OCI-LY7 (cell line): ENCODE data around the gene TJP2. TPM values are rescaled to one million over a fixed set of nuclear protein-coding genes. Genes with fewer than 3 reads are reported as not detected.

Experiments
- Bru-seq: library from RNA; stranded (reverse); fragments of 400-500 nt; gene quantifications from one replicate; lab custom pipeline; 2021; lab: Mats Ljungman, UMichigan
- BruChase-seq, 2 experiments: library from RNA; stranded (reverse); fragments of 400-500 nt; gene quantifications; one replicate each; lab custom pipeline; 2021; lab: Mats Ljungman, UMichigan
- BruUV-seq: library from RNA; stranded (reverse); fragments of 400-500 nt; replicated peaks from 2 replicates; lab custom pipeline; 2021; lab: Mats Ljungman, UMichigan
- CTCF ChIA-PET: fragments of 300-600 bp; sonication (Branson Sonifier 250); formaldehyde crosslinking; loops from one replicate; lab custom pipeline; 2022; ENCODE audit warnings: antibody characterized with exemption; ENCODE audit not compliant: unreplicated experiment; lab: Charles Lee
- POLR2A ChIA-PET: fragments of 300-600 bp; sonication (Branson Sonifier 250); formaldehyde crosslinking; loops from one replicate; lab custom pipeline; 2022; ENCODE audit warnings: antibody characterized with exemption; lab: Charles Lee
- DNase-seq: peaks from one replicate; pipeline ENCODE4 v3.0.0-alpha.2; 2015; ENCODE audit warnings: low spot score
- H2AFZ ChIP-seq: fragments of 200-600 bp; sonication (generic), shearing (Covaris generic); 2 replicates; pipeline ENCODE4 v1.6.1; 2014; ENCODE audit warnings: mild to moderate bottlenecking, antibody characterized with exemption, low read length, moderate library complexity
- H3K27ac ChIP-seq: fragments of 200-600 bp; sonication (generic); 2 replicates; pipeline ENCODE4 v1.5.1; 2014; ENCODE audit warnings: mixed run types, low read depth, mild to moderate bottlenecking, moderate library complexity, low read length, inconsistent platforms; ENCODE audit not compliant: poor library complexity, severe bottlenecking
- H3K36me3 ChIP-seq: fragments of 200-600 bp; sonication (generic); 2 replicates; pipeline ENCODE4 v1.6.1; 2014; ENCODE audit warnings: mild to moderate bottlenecking, antibody characterized with exemption, low read length, moderate library complexity, mixed read lengths; ENCODE audit not compliant: insufficient read depth
- H3K4me1 ChIP-seq: fragments of 200-600 bp; sonication (generic); 2 replicates; pipeline ENCODE4 v1.5.1; 2014; ENCODE audit warnings: mild to moderate bottlenecking, low read length; ENCODE audit not compliant: insufficient read depth, poor library complexity, severe bottlenecking
- H3K4me2 ChIP-seq: fragments of 200-600 bp; sonication (generic); 2 replicates; pipeline ENCODE4 v1.6.1; 2014; ENCODE audit warnings: mild to moderate bottlenecking, low read length
- H3K4me3 ChIP-seq: fragments of 200-600 bp; sonication (generic); 2 replicates; pipeline ENCODE4 v1.5.1; 2014; ENCODE audit warnings: mild to moderate bottlenecking, low read depth, low read length; ENCODE audit not compliant: poor library complexity, severe bottlenecking
- H3K79me2 ChIP-seq: fragments of 200-600 bp; sonication (generic); 2 replicates; pipeline ENCODE4 v1.6.1; 2016; ENCODE audit warnings: low read depth, mild to moderate bottlenecking, low read length, moderate library complexity, mixed read lengths; ENCODE audit not compliant: insufficient read depth
- H3K9me2 ChIP-seq: fragments of 200-600 bp; sonication (generic); 2 replicates; pipeline ENCODE4 v1.6.1; 2016; ENCODE audit warnings: mild to moderate bottlenecking, low read length, mixed read lengths; ENCODE audit not compliant: insufficient read depth
- H3K9me3 ChIP-seq: fragments of 200-600 bp; sonication (generic); 2 replicates; pipeline ENCODE4 v1.6.1; 2014; ENCODE audit warnings: mild to moderate bottlenecking, mixed run types, low read length, mixed read lengths
- H4K20me1 ChIP-seq: fragments of 200-600 bp; sonication (generic); 2 replicates; pipeline ENCODE4 v1.6.1; 2014; ENCODE audit warnings: mild to moderate bottlenecking, antibody characterized with exemption, low read length, moderate library complexity, mixed read lengths; ENCODE audit not compliant: insufficient read depth
- EZH2phosphoT487 ChIP-seq: fragments of 200-600 bp; sonication (generic); IDR thresholded peaks from 2 replicates; pipeline ENCODE4 v1.6.1; 2018; ENCODE audit warnings: low read depth, borderline replicate concordance, mild to moderate bottlenecking, mixed run types, antibody characterized with exemption, low read length, moderate library complexity, mixed read lengths
- intact Hi-C: fragments of 100-400 bp; cut with micrococcal nuclease; formaldehyde crosslinking; loops from one replicate; pipeline ENCODE4 v1.10.0; 2022; ENCODE audit not compliant: unreplicated experiment
- long read RNA-seq: library from polyadenylated mRNA; stranded (forward); transcript quantifications from one replicate; pipeline ENCODE4 v2.0.0, GENCODE V29; 2022
- total RNA-seq, 2 experiments: library from RNA; depleted of rRNA in 1 of 2; stranded (reverse); fragments of >200 nt in 1 of 2; shearing (Covaris generic) in 1 of 2; gene quantifications; 2 replicates each; pipeline ENCODE4 v1.2.3, GENCODE V29; 2014 to 2022
- TF ChIP-seq, protein P1 (sequence below): fragments of 200-600 bp; sonication (generic); conservative IDR thresholded peaks from 2 replicates; pipeline ENCODE4 v1.5.1; 2014; ENCODE audit warnings: mild to moderate bottlenecking, antibody characterized with exemption, low read length, moderate library complexity, mixed read lengths

Gene TJP2
- total RNA-seq (2014; rRNA removed; shearing (Covaris generic)) (15.1 and 16.2 TPM in 2 replicates), total RNA-seq (2022) (18.0 and 24.5 TPM in 2 replicates), Bru-seq, nascent RNA (percentile 39 among the genes with signal in this experiment), BruChase-seq, experiment 1, labeled RNA remaining after a 6-hour chase (percentile 31 among the genes with signal in this experiment), BruChase-seq, experiment 2, labeled RNA remaining after a 2-hour chase (percentile 34 among the genes with signal in this experiment)
- long read RNA-seq, full-length matches to known transcripts, result 8 of 36 reads
- long read RNA-seq, partial matches to known transcripts, result 9 of 36 reads
- long read RNA-seq, other reads (novel, unspliced or antisense), result 19 of 36 reads

DNA sequence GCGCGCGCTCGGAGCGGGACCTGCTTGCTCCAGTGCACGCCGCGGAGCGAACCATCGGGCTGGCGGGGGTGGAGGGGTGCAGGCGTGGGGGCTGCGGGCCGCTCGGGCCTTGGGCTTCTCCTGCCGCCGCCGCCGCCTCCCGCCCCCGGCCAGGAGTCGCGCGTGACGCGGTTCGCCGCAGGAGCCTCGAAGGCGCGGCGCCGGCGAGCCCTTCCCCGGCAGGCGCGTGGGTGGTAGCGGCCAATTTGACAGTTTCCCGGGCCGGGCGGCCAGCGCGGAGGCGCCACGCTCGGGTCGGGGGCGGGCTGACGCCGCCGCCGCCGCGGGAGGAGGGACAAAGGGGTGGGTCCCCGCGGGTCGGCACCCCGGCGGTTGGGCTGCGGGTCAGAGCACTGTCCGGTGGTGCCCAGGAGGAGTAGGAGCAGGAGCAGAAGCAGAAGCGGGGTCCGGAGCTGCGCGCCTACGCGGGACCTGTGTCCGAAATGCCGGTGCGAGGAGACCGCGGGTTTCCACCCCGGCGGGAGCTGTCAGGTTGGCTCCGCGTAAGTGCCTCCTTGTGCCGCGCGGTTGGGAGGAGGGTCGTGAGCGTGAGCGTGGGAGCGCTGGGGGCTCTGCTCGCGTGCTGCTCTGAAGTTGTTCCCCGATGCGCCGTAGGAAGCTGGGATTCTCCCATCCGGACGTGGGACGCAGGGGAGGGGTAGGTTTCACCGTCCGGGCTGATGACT is at the start of gene TJP2:
Gene TJP2, plus strand, starts transcription at position 387 of the 725 bp plus-strand sequence. Its CDS starts 96 bp downstream, at position 483.
- Histone ChIP-seq H3K4me3 (peak within 1 kb of the TSS; percentile 72), H3K79me2 (no peaks in the 10 kb centered on the region), H3K4me2 (peak within 1 kb of the TSS; percentile 76), H3K4me1 (peaks cover 24% of the 10 kb centered on the region), H3K36me3 (no peaks in the 10 kb centered on the region), H4K20me1 (no peaks in the 10 kb centered on the region), H3K9me3 (no peaks in the 10 kb centered on the region), H2AFZ (peak within 1 kb of the TSS; percentile 46), H3K9me2 (no peaks in the 10 kb centered on the region), H3K27ac (no peak within 1 kb of the TSS)
- BruUV-seq, result no TSS peak
- DNase-seq, result peak; percentile 64
- intact Hi-C loops, result loop anchor here (5.0 kb wide), 1 partner anchor 52 kb away; no protein-coding TSS in a partner anchor
- POLR2A ChIA-PET, result no interaction called here
- TF ChIP-seq, protein P1, sequence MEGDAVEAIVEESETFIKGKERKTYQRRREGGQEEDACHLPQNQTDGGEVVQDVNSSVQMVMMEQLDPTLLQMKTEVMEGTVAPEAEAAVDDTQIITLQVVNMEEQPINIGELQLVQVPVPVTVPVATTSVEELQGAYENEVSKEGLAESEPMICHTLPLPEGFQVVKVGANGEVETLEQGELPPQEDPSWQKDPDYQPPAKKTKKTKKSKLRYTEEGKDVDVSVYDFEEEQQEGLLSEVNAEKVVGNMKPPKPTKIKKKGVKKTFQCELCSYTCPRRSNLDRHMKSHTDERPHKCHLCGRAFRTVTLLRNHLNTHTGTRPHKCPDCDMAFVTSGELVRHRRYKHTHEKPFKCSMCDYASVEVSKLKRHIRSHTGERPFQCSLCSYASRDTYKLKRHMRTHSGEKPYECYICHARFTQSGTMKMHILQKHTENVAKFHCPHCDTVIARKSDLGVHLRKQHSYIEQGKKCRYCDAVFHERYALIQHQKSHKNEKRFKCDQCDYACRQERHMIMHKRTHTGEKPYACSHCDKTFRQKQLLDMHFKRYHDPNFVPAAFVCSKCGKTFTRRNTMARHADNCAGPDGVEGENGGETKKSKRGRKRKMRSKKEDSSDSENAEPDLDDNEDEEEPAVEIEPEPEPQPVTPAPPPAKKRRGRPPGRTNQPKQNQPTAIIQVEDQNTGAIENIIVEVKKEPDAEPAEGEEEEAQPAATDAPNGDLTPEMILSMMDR, result no peak
- TF ChIP-seq EZH2phosphoT487, result no peak
- CTCF ChIA-PET, result no interaction called here

- intact Hi-C loops, result no loop called here
- CTCF ChIA-PET, result no interaction called here
- POLR2A ChIA-PET, result interaction anchor here (0.6 to 1.0 kb wide), 3 partner anchors 8 to 23 kb away, joined by 3 to 7 read pairs (median 4); no protein-coding TSS in a partner anchor
- DNase-seq, result no peak
- no peaks in the 10 kb centered on the region for H4K20me1 ChIP-seq
- H3K36me3 ChIP-seq, result no peaks in the 10 kb centered on the region
- BruUV-seq, result no TSS peak
- H3K27ac ChIP-seq, result no peak overlapping the region
- no peak overlapping the region for H2AFZ ChIP-seq
- TF ChIP-seq, protein P1, result no peak
- no peak for TF ChIP-seq EZH2phosphoT487
- no peak overlapping the region for H3K4me2 ChIP-seq
- no peaks in the 10 kb centered on the region for H3K9me3 ChIP-seq
- no peaks in the 10 kb centered on the region for H3K9me2 ChIP-seq
- no peaks in the 10 kb centered on the region for H3K79me2 ChIP-seq
- no peak overlapping the region for H3K4me3 ChIP-seq
- no peaks in the 10 kb centered on the region for H3K4me1 ChIP-seq
Measured at GRCh38 chr9:69130456-69131441, 43.3 kb upstream of the TJP2 start.
